Astrocyte of the spinal cord (primary cell): ENCODE results near the gene SURF2.

Source experiments
- DNase-seq: peaks from one replicate; pipeline ENCODE4 v3.0.0; 2011; ENCODE audit warnings: low read depth, low spot score
- H3K4me3 ChIP-seq: 2 replicates; pipeline ENCODE4 v1.5.1; 2011; ENCODE audit warnings: low read depth, mild to moderate bottlenecking, low read length, moderate library complexity
- in situ Hi-C: cut with HindIII; loops from 2 replicates; pipeline ENCODE4 v1.10.0; 2017; ENCODE audit warnings: low sequenced_read_pairs
- TF ChIP-seq, protein P1 (sequence below): IDR thresholded peaks from 2 replicates; pipeline ENCODE4 v1.5.1; 2012; ENCODE audit warnings: low read depth, mild to moderate bottlenecking, low read length, inconsistent platforms

Gene SURF2

DNA sequence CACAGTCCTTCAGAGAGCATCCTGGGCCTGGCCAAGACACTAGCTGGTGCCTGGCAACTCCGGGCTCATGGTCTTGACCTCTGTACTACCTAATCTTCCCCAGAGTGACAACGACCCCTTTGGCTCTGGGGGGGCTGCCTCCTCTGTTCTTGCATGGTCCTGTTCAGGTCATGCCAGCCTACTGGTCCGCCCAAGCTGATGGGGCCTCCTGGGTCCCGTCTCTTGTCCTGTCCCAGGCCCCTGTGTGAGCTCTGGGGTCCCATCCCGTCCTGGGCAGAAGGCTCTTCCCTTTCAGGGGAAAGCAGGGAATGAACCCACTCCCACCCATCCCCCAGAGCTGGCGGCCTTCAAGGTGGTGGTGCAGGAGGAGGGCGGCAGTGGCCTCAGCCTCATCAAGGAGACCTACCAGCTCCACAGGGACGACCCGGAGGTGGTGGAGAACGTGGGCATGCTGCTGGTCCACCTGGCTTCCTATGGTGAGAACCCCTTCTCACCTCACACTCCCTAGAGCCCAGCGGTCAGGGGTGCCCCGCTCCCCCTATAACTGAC is 48.2 kb downstream of the SURF2 start:
- TF ChIP-seq, protein P1, sequence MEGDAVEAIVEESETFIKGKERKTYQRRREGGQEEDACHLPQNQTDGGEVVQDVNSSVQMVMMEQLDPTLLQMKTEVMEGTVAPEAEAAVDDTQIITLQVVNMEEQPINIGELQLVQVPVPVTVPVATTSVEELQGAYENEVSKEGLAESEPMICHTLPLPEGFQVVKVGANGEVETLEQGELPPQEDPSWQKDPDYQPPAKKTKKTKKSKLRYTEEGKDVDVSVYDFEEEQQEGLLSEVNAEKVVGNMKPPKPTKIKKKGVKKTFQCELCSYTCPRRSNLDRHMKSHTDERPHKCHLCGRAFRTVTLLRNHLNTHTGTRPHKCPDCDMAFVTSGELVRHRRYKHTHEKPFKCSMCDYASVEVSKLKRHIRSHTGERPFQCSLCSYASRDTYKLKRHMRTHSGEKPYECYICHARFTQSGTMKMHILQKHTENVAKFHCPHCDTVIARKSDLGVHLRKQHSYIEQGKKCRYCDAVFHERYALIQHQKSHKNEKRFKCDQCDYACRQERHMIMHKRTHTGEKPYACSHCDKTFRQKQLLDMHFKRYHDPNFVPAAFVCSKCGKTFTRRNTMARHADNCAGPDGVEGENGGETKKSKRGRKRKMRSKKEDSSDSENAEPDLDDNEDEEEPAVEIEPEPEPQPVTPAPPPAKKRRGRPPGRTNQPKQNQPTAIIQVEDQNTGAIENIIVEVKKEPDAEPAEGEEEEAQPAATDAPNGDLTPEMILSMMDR: no peak
- DNase-seq: no peak
- in situ Hi-C loops: no loop called here
- H3K4me3 ChIP-seq: no peak overlapping the region

DNA sequence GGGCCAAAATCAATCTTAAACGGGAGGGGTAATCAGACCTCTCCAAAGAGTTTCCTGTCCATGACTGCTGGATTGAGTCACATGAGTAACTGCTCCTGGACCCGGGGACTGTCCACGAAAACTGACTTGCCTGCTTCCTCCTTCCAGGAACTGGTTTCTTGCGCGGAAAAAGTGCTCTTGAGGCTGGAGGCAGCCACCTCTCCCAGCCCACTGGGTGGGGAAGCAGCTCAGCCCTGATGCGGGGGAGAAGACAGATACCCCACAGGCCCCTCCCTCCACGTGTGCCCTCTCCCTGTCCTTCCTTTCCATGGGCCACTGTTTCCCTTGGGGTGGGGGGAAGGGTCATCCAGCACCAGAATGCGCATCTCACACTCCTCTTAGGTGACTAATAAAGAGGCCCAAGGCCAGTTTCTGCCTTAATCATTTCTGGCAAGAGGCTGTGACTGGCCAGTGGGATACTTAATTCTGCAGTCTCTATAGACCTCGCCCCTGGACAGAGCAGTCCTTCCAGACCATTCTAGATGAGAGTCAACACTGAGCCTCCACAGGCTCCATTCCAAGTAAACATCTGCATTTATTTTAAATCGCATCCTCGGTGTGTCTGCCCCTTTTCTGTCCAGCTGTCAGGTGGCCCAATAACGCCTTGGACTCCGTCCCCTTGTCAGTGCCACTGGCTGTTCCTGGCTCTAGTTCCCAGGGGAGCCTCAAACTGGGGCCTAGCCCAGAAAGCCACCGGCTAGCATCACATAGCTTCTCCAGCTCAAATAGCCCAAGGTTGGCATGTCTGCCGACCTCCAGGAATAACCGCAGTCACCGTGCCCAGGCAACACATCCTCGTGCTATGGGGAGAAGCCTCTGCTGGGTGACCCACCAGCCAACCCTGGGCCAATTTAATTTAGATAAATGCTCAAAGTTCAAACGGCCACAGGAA is 49.4 kb downstream of the SURF2 start:
- H3K4me3 ChIP-seq: no peak overlapping the region
- peak; percentile 15 for DNase-seq
- TF ChIP-seq, protein P1: no peak
- in situ Hi-C loops: no loop called here

DNA sequence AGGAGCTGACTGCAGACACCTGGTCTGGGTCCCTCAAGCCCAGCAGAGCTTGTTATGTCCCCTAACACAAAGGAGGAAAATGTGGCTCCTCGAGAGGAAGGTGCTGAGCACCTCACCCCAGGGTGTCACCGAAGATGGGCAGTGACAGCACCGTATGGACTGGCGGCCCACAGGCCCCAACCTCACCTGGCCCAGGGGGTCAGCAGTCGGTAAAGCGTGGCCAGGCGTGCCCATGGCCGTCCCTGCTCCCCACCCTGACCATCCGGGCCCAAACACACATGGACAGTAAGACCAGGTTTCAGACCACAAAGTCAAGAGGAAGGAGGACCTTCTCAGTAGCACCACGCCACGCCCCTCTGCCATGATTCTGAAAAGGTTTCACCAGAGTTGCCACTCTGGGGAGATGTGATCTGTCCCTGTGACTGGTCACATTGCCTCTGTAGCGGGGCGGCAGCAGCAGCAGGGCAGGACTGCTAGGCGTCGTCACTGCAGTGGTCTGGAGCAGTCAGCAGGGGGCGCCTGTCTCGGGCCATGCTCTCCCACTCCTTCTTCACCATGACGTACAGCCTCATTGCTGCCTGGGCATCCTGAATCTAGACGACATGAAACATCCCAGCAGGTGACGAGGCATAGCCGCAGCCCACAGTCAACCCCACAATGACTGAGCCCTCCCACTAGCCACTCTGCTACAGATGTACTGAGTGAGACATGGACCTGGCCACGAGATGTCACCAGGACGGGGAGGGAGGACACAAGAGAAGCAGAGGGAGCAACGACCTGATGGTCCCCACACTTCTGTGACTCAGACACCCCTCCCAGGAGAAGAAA is 50.3 kb downstream of the SURF2 start:
- TF ChIP-seq, protein P1: peak; percentile 97
- peak; percentile 71 for DNase-seq
- in situ Hi-C loops: no loop called here
- H3K4me3 ChIP-seq: no peak overlapping the region

DNA sequence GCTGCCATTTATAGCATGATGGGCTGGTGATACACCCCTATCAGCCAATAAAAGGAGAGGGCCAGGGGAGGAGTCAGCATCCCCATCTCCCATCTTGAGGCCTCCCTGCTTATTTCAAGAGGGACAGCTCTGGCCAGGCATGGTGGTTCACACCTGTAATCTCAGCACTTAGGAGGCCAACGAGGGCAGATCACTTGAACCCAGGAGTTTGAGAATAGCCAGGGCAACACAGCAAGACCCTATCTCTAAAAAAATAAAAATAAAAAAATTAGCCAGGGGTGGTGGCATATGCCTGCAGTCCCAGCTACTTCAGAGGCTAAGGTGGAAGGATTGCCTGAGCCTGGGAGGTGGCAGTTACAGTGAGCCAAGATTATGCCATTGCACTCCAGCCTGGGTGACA is 51.7 kb downstream of the SURF2 start:
- TF ChIP-seq, protein P1: no peak
- DNase-seq: no peak
- in situ Hi-C loops: no loop called here
- H3K4me3 ChIP-seq: no peak overlapping the region
